ENCODE results near the gene RUFY3.

- TF ChIP-seq POLR2A (IDR thresholded peaks at IDR 0.05) (no peak), CTCF (IDR thresholded peaks at IDR 0.05) (no peak)
These were observed 45.1 kb upstream of the RUFY3 start for GRCh38 chr4:70676554-70677090.
